Muscle of leg (tissue), 11 donors: ENCODE measurements around the gene SLC12A4. TPM values are rescaled to one million over a fixed set of nuclear protein-coding genes. Genes with fewer than 3 reads are reported as not detected.

ENCODE experiments used
- DNase-seq: peaks from one replicate; pipeline ENCODE4 v3.0.0; 2013
- H3K27ac ChIP-seq: one replicate; pipeline ENCODE4 v1.5.1; 2013; ENCODE audit warnings: mild to moderate bottlenecking, low read length, control low read depth
- H3K27me3 ChIP-seq: one replicate; pipeline ENCODE4 v1.6.1; 2013; ENCODE audit warnings: low read length; ENCODE audit not compliant: control insufficient read depth, insufficient read depth
- H3K36me3 ChIP-seq: one replicate; pipeline ENCODE4 v1.6.1; 2013; ENCODE audit warnings: low read length; ENCODE audit not compliant: control insufficient read depth, insufficient read depth
- H3K4me1 ChIP-seq: one replicate; pipeline ENCODE4 v1.6.1; 2013; ENCODE audit warnings: low read length; ENCODE audit not compliant: control insufficient read depth, insufficient read depth
- H3K4me3 ChIP-seq: one replicate; pipeline ENCODE4 v1.5.1; 2013; ENCODE audit warnings: low read length, control low read depth
- H3K9me3 ChIP-seq: replicated peaks from 2 replicates; pipeline ENCODE4 v1.6.1; 2013; ENCODE audit warnings: low read depth, low read length; ENCODE audit not compliant: control insufficient read depth
- WGBS: methylation state at CpG from one replicate; pipeline ENCODE4 v1.1.5; 2013; ENCODE audit warnings: missing lambda C conversion rate; ENCODE audit not compliant: insufficient coverage; 5-methylcytosine and 5-hydroxymethylcytosine counted together
- polyA plus RNA-seq, 8 donors: library from polyadenylated mRNA; unstranded; fragments of 120-200 nt; gene quantifications; one replicate each; pipeline versions ENCODE4 v1.2.1 to v1.2.3, GENCODE V29; 2013; ENCODE audit warnings: inconsistent platforms in 1 of 8, low replicate concordance in 1 of 8; ENCODE audit not compliant: insufficient read length in 8 of 8, insufficient read depth in 1 of 8
- total RNA-seq: library from RNA; stranded (reverse); fragments of 120-200 nt; gene quantifications from one replicate; pipeline ENCODE4 v1.2.4, GENCODE V29; 2013

The SLC12A4 gene
- total and polyA plus RNA-seq, 9 donors: 34.2 to 55.2 (median 42.2) TPM

GRCh38 chr16:67964477-67965131, 3.8 kb downstream of the SLC12A4 start:
- Histone ChIP-seq H3K4me1 (peaks cover 75% of the 10 kb centered on the region), H3K9me3 (no peaks in the 10 kb centered on the region), H3K4me3 (no peak overlapping the region), H3K36me3 (peaks cover 61% of the 10 kb centered on the region), H3K27me3 (peaks cover 2% of the 10 kb centered on the region), H3K27ac (no peak overlapping the region)
- WGBS: 78% methylated on average over 3 of the region's 6 CpGs
- no peak for DNase-seq

GRCh38 chr16:67963662-67964321, 4.6 kb downstream of the SLC12A4 start:
- Histone ChIP-seq H3K4me3 (no peak overlapping the region), H3K27me3 (peaks cover under 1% of the 10 kb centered on the region), H3K4me1 (peaks cover 75% of the 10 kb centered on the region), H3K36me3 (peaks cover 69% of the 10 kb centered on the region), H3K9me3 (no peaks in the 10 kb centered on the region), H3K27ac (no peak overlapping the region)
- no peak for DNase-seq
- 39% methylated on average over 31 of the region's 32 CpGs for WGBS

GRCh38 chr16:67963292-67963661, 5.2 kb downstream of the SLC12A4 start:
- H3K36me3 ChIP-seq: peaks cover 74% of the 10 kb centered on the region
- DNase-seq: no peak

GRCh38 chr16:67962135-67962534, 6.3 kb downstream of the SLC12A4 start:
- DNase-seq: no peak
- WGBS: 96% methylated on average over 7 of the region's 8 CpGs
- no peaks in the 10 kb centered on the region for H3K27me3 ChIP-seq
- H3K27ac ChIP-seq: no peak overlapping the region
- no peaks in the 10 kb centered on the region for H3K9me3 ChIP-seq
- H3K4me1 ChIP-seq: peaks cover 68% of the 10 kb centered on the region
- H3K4me3 ChIP-seq: no peak overlapping the region
- peaks cover 85% of the 10 kb centered on the region for H3K36me3 ChIP-seq

More at GRCh38 chr16:67963292-67963661, 5.2 kb downstream of the SLC12A4 start:
- no peaks in the 10 kb centered on the region for H3K27me3 ChIP-seq
- no peak overlapping the region for H3K4me3 ChIP-seq
- H3K9me3 ChIP-seq: no peaks in the 10 kb centered on the region
- WGBS: 100% methylated on average over 1 of the region's 2 CpGs
- H3K27ac ChIP-seq: no peak overlapping the region
- H3K4me1 ChIP-seq: peaks cover 73% of the 10 kb centered on the region

GRCh38 chr16:67961551-67961957, 6.9 kb downstream of the SLC12A4 start:
- Histone ChIP-seq H3K4me1 (peaks cover 63% of the 10 kb centered on the region), H3K27me3 (no peaks in the 10 kb centered on the region), H3K4me3 (no peak overlapping the region), H3K36me3 (peaks cover 83% of the 10 kb centered on the region), H3K27ac (no peak overlapping the region), H3K9me3 (no peaks in the 10 kb centered on the region)
- DNase-seq: no peak
- WGBS: 80% methylated on average over 11 of the region's 13 CpGs

GRCh38 chr16:67959536-67960329, 8.7 kb downstream of the SLC12A4 start:
- Histone ChIP-seq H3K27ac (no peak overlapping the region), H3K4me1 (peaks cover 52% of the 10 kb centered on the region), H3K9me3 (no peaks in the 10 kb centered on the region), H3K36me3 (peaks cover 78% of the 10 kb centered on the region), H3K4me3 (no peak overlapping the region), H3K27me3 (no peaks in the 10 kb centered on the region)
- DNase-seq: peak; percentile 65
- 57% methylated on average over 7 of the region's 11 CpGs for WGBS

- peaks cover 71% of the 10 kb centered on the region for H3K36me3 ChIP-seq
- no peaks in the 10 kb centered on the region for H3K9me3 ChIP-seq
- WGBS: 96% methylated on average over 7 of the region's 9 CpGs
- no peaks in the 10 kb centered on the region for H3K27me3 ChIP-seq
- peak; percentile 0 for DNase-seq
- H3K4me3 ChIP-seq: no peak overlapping the region
- H3K27ac ChIP-seq: no peak overlapping the region
- H3K4me1 ChIP-seq: peaks cover 32% of the 10 kb centered on the region
These were observed 10.8 kb downstream of the SLC12A4 start for GRCh38 chr16:67957622-67958021.

GRCh38 chr16:67954421-67955196, 13.8 kb downstream of the SLC12A4 start:
- no peaks in the 10 kb centered on the region for H3K9me3 ChIP-seq
- H3K36me3 ChIP-seq: peaks cover 69% of the 10 kb centered on the region
- peak; percentile 0 for DNase-seq
- peaks cover 23% of the 10 kb centered on the region for H3K4me1 ChIP-seq
- no peak overlapping the region for H3K27ac ChIP-seq
- WGBS: 72% methylated on average over 9 of the region's 10 CpGs
- no peaks in the 10 kb centered on the region for H3K27me3 ChIP-seq
- H3K4me3 ChIP-seq: no peak overlapping the region

- Histone ChIP-seq H3K27ac (no peak overlapping the region), H3K36me3 (peaks cover 68% of the 10 kb centered on the region)
These were observed 14.6 kb downstream of the SLC12A4 start for GRCh38 chr16:67953641-67954375.

More at GRCh38 chr16:67953641-67954375, 14.6 kb downstream of the SLC12A4 start:
- Histone ChIP-seq H3K27me3 (no peaks in the 10 kb centered on the region), H3K4me3 (no peak overlapping the region), H3K9me3 (no peaks in the 10 kb centered on the region), H3K4me1 (peaks cover 17% of the 10 kb centered on the region)
- 93% methylated on average over 7 of the region's 8 CpGs for WGBS
- DNase-seq: peak; percentile 5
